Embryonic facial prominence (tissue), 1 donor: Measurements from ENCODE around the gene LILRA6.
"Not testable (repeated sequence)": the region's sequence is repeated elsewhere in the genome, so short reads cannot be mapped to it uniquely, and the experiment has no call there.

Experiments used
- DNase-seq: peaks from one replicate; pipeline ENCODE4 v3.0.0-alpha.2; 2016; ENCODE audit errors: extremely low spot score

Gene LILRA6

GRCh38 chr19:54207983-54208783 lies 34.4 kb downstream of the LILRA6 start:
- no peak for DNase-seq

DNA sequence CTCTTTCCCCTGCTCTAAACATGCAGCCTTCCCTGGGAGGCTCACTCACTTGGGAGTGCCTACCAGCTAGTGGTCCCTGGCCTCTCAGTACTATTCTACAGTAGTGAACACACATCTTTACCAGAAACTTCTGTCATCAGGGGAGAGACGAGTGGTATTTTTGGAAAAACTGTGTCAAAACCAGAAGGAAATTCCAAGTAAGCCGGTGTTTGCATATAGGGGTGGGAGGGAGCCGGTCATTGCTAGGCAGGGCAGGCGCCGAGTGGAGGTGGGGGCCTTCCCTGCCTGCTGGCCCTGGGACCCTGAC lies 35.0 kb downstream of the LILRA6 start:
- no peak for DNase-seq

DNA sequence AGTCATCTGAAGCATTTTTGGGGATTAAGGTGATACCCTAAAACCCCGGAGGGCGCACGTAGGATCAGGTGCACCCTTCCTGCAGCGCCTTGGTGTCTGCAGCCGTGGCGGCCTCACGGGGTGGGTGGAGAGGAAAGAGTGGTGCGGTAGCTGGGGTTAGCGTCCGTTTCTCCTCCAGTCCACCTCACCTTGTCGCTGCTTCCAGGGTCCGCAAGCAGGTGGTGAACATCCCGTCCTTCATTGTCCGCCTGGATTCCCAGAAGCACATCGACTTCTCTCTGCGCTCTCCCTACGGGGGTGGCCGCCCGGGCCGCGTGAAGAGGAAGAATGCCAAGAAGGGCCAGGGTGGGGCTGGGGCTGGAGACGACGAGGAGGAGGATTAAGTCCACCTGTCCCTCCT lies 35.4 kb downstream of the LILRA6 start:
- DNase-seq, result not testable (repeated sequence)

DNA sequence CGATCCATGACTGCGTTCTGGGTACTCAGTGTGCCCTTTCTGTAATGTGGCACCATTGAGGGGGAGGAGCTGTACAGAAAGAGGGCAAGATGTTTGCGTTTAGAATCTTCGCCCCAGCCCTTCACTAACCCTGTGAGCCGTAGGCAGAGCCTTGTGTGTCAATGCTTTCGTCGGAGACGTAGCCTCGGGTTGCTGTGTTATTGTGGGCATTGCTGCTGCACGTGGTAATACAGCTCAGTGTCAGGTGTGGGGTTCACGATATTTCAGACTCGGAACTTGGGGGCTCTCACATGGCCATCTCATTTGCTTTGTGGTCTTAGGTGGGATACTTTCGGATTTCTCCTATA lies 35.8 kb downstream of the LILRA6 start:
- DNase-seq, result no peak

DNA sequence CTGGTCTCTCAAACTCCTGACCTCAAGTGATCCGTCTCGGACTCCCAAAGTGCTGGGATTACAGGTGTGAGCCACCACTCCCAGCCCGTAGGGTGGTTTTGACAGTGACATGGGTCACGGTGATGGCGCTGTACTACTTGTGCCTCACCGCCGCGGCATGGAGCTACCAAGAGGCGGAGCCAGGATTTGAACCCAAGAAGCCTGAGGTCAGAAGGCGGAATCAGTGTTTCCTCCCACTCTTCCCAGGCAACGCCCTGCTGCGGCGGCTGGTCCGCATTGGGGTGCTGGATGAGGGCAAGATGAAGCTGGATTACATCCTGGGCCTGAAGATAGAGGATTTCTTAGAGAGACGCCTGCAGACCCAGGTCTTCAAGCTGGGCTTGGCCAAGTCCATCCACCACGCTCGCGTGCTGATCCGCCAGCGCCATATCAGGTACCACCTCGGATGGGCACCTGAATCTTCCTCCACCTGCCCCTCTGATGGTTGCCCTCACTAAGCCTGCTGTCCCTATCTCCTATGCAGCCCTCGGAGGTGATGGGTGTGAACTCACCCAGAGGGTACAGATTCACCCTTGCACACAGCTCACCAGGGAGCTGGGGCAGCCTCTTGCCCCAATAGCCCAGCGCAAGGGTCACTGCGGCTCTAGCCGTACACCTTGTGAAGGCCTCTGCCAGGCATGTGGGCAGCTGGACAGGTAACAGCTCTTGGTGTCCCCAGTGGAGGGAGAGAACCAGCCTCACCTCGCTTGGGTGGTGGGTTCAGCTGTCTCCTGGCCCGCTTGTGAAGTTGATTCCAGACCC lies 36.4 kb downstream of the LILRA6 start:
- DNase-seq, result no peak

GRCh38 chr19:54204767-54205468 lies 37.7 kb downstream of the LILRA6 start:
- DNase-seq, result no peak

DNA sequence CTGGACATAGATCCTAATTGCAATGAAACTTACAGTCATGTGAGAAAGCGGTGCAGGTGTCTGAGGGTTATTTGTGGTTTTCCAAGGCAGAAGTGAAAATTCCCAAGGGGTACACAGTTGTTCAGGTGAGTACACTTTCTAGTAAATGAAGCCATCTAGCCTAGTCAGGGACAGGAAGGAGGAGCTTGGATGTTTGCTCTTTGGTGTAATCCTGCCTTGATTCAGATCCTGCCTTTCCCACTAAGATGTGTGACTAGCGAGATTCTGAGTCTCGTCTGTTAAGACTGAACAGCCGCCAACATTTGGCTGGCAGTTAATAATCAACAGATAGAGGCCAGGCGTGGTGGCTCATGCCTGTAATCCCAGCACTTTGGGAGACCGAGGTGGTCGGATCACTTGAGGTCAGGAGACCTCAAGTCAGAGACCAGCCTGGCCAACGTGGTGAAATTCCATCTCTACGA lies 39.4 kb downstream of the LILRA6 start:
- DNase-seq, result no peak

DNA sequence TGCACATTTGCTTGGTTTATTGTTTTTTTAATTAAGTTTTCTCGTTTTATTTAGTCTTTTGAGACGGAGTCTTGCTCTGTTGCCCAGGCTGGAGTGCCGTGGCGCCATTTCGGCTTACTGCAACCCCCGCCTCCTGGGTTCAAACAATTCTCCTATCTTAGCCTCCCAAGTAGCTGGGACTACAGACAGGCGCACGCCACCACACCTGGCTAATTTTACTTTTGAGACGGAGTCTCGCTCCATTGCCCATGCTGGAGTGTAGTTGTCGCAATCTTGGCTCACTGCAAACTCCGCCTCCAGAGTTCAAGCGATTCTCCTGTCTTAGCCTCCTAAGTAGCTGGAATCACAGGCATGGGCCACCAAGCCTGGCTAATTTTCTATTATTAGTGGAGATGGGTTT lies 40.6 kb downstream of the LILRA6 start:
- DNase-seq, result no peak

- no peak for DNase-seq
Measured at GRCh38 chr19:54201172-54201701, 41.4 kb downstream of the LILRA6 start.

DNA sequence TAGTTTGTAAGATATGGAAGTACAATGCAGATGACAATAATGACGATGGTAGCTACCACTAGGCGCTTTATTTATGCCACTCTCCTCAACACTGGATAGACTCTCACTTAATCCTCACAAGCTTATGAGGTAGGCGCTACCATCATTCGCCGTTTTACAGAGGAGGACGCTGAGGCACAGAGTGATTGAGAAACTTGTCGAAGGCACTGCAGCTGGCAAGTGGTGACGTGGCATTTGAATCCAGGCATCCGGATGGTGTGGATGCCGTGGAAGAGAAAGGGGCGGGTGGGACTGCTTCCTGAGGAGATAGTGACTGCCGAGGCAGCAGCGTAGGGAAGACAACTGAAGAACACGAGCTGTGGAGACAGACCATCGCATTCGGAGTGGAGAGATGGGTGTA lies 43.2 kb downstream of the LILRA6 start:
- DNase-seq, result no peak

GRCh38 chr19:54197121-54197520 lies 45.5 kb downstream of the LILRA6 start:
- no peak for DNase-seq

DNA sequence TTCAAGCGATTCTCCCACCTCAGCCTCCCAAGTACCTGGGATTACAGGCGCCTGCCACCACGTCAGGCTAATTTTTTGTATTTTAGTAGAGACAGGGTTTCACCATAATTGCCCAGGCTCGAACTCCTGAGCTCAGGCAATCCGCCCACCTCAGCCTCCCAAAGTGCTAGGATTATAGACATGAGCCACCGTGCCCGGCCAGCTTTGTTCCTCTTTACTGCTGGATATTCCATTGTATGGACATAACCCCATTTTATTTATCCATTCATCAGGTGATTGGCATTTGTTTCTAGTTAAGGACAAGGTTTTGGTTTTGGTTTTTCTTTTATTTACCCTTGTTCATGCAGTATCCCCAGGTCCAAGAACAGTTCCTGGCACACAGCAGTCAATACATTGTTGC lies 46.1 kb downstream of the LILRA6 start:
- DNase-seq, result no peak

DNA sequence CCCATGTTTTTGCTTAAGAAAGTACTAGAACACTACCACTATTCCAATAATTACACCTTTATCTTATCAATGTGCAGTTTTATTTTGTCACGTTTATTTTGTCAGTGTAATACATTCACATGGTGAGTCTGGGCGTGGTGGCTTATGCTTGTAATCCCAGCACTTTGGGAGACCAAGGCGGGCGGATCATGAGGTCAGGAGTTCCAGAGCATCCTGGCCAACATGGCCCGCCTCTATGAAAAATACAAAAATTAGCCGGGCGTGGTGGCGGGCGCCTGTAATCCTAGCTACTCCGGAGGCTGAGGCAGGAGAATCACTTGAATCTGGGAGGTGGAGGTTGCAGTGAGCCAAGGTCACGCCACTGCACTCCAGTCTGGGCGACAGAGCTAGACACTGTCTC lies 48.1 kb downstream of the LILRA6 start:
- DNase-seq, result not testable (repeated sequence)

GRCh38 chr19:54193011-54193410 lies 49.6 kb downstream of the LILRA6 start:
- no peak for DNase-seq

DNA sequence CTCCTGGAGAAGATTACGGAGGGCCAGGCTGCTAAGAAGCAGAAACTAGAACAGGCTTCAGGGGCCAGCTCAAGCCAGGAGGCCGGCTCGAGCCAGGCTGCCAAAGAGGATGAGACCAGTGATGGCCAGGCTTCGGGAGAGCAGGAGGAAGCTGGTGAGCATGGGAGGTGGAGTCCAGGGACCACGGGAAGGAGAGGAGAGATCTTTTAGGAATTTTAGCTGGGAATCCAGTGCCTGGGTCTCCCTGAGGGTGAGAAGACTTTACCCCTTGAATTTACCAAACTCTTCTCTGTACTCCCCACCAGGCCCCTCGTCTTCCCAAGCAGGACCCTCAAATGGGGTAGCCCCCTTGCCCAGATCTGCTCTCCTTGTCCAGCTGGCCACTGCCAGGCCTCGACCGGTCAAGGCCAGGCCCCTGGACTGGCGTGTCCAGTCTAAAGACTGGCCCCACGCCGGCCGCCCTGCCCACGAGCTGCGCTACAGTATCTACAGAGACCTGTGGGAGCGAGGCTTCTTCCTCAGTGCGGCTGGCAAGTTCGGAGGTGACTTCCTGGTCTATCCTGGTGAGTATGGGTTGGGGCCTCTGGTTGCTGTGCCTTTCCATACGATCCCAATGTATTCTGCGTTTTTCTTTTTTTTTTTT lies 50.7 kb downstream of the LILRA6 start:
- DNase-seq, result no peak

GRCh38 chr19:54191011-54191810 lies 51.4 kb downstream of the LILRA6 start, which contains the start of gene TSEN34:
Gene TSEN34 (plus strand): TSS chr19:54191308. CDS start chr19:54191365, 57 bp downstream.
- DNase-seq, result no peak

DNA sequence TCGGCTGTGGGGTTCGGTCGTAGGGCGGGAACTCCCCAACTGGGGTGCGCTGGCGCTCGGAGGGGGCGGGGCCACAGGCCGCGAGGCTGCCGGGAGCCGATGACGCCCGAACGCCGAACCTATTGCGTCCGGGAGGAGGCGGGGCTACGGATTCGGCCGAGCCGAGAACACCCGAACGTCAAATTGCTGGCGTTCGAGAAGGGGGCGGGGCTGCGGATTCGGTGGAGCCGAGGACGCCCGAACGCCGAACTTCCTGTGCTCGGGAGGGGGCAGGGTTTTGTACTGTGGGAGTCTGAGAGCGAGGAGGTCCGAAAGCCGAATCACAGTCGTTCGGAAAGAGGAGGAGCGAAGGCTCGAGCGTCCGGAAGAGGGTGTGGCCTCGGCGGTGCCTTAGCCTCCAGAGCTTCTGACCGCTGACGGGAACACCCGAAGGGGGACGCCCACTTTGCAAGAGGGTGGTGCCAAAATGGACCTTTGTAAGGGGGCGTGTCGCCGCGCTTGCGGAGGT lies 52.0 kb downstream of the LILRA6 start:
- DNase-seq, result peak; percentile 99

GRCh38 chr19:54189735-54190502 lies 52.7 kb downstream of the LILRA6 start:
- peak; percentile 100 for DNase-seq

DNA sequence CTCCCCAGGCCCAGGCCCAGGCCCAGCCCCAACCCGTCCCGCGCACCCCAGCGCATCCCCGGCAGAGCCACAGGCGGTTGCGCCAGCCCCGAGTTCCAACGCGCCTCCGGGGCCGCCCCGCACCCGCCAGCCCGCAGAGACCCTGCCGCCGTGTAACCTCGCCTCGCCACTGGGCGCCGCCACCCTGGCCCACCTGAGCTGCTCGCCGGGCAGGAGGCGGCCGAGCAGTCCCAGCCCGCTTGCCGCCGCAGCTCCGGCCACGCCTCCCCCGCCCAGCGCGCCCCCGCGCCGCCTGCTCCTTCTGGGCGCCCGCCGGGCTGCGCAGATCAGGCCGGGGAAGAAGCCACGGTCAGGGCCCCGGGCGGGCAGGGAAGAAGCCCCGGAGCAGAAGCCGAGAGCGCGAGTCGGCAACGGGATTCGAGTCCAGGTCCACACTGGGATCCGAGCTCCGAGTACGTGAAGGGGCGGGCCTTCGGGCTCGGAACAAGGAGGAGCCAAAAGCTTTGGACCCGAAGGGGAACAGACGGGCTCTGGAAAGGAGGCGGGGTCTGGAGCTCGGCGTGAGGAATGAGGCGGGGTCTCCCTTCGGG lies 53.4 kb downstream of the LILRA6 start, which contains the start of gene MBOAT7:
MBOAT7 (minus strand) TSS at position 436 of the 590 bp plus-strand sequence. CDS start 1,072 bp downstream, outside the sequence.
- no peak for DNase-seq
